ENCODE measurements around the gene DNAH10. TPM values are rescaled to one million over a fixed set of nuclear protein-coding genes. Genes with fewer than 3 reads are reported as not detected.

DNAH10 gene
- total RNA-seq, 1 experiment from 2014 or later = 0.39 TPM

DNA sequence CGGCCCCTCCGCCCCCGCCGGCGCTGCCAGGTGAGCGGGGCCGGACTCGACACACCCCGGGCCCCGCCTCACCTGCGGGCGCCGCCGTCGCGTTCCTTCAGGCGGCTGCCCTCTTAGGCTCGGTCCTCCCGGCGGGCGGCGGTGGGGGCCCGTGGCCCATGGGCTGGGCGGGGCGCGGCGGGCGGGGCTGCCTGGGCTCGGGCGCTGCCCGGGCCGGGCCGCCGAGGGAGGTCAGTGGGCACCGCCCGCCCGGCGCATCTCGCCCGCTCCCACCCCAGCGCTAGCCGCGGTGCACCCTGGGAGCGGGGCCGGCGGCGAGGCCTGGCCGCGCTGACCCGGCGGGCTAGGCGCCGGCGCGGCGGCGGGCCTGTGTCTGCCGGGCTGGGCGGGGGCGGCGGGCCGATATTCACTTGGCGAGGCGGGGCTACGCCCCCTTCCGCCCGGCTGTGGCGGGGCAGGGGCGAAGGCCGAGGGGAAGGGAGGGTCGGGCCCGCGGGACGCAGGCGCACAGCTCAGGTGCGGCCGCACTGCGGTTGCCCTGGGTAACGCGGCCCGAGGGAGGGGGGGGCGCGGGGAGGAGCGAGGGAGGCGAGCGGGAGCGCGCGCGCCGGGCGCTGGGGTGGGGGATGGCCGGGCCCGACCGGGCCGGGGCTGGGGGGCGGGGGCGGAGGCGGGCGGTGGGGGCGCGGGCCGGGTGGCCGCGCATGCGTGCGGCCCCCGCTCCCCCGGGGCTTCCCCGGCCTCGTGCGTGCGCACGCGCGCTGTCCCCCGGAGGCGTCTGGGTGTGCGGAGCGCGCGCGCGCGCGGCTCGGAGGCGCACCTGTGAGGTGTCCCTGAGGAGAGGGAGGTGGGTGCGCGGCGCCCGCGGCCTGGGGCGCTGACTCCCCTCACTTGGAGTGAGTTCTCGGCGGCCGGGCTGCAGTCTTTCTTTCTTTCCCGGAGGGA lies 210.6 kb downstream of the DNAH10 start, which contains the start of the genes CCDC92 and ZNF664:
CCDC92 (minus strand) TSS at position 375 of the 945 bp plus-strand sequence. CDS start 28,526 bp downstream, outside the sequence.
ZNF664 (plus strand) TSS at position 759 of the 945 bp plus-strand sequence. CDS start 38,930 bp downstream, outside the sequence.
- intact Hi-C loops (cut with micrococcal nuclease; ENCODE audit: unreplicated experiment) = no loop called here
- in situ Hi-C loops (cut with HindIII; ENCODE audit: low pct_unique_long_range_greater_than_20kb, low sequenced_read_pairs) = no loop called here
- no peaks in the 10 kb centered on the region for H3K27me3 ChIP-seq (ENCODE audit: control insufficient read depth, insufficient read depth, low read length)
- no peaks in the 10 kb centered on the region for H3K9me3 ChIP-seq (ENCODE audit: control insufficient read depth, insufficient read depth, low read depth, low read length)
- POLR2A ChIA-PET = interaction anchor here (0.6 kb wide), 1 partner anchor 72 kb away, joined by 3 read pairs; no protein-coding TSS in a partner anchor
- H3K27ac ChIP-seq (ENCODE audit: low read length) = peak within 1 kb of the TSS; percentile 82
- peak within 1 kb of the TSS; percentile 82 to 85 for H3K4me3 ChIP-seq (ENCODE audit: low read depth in 2 of 2, low read length in 2 of 2)
- H3K36me3 ChIP-seq (ENCODE audit: control insufficient read depth, insufficient read depth, low read length) = peaks cover 8% of the 10 kb centered on the region
- ATAC-seq = peak; percentile 93
- CTCF ChIA-PET = no interaction called here
- H3K4me1 ChIP-seq (ENCODE audit: control insufficient read depth, insufficient read depth, low read length) = peaks cover 12% of the 10 kb centered on the region
- peak; percentile 52; the same call in 1 of the 2 replicates for TF ChIP-seq POLR2AphosphoS5 (IDR thresholded peaks at IDR 0.05; ENCODE audit: low read depth, low read length)
- no peak for TF ChIP-seq TCF7L2 (IDR thresholded peaks at IDR 0.05; ENCODE audit: low read depth, low read length)
- TF ChIP-seq SIN3A (IDR thresholded peaks at IDR 0.05; ENCODE audit: borderline replicate concordance, insufficient read depth, low read depth, low read length) = peak; percentile 31; the same call in 1 of the 2 replicates
- TF ChIP-seq, protein P1, sequence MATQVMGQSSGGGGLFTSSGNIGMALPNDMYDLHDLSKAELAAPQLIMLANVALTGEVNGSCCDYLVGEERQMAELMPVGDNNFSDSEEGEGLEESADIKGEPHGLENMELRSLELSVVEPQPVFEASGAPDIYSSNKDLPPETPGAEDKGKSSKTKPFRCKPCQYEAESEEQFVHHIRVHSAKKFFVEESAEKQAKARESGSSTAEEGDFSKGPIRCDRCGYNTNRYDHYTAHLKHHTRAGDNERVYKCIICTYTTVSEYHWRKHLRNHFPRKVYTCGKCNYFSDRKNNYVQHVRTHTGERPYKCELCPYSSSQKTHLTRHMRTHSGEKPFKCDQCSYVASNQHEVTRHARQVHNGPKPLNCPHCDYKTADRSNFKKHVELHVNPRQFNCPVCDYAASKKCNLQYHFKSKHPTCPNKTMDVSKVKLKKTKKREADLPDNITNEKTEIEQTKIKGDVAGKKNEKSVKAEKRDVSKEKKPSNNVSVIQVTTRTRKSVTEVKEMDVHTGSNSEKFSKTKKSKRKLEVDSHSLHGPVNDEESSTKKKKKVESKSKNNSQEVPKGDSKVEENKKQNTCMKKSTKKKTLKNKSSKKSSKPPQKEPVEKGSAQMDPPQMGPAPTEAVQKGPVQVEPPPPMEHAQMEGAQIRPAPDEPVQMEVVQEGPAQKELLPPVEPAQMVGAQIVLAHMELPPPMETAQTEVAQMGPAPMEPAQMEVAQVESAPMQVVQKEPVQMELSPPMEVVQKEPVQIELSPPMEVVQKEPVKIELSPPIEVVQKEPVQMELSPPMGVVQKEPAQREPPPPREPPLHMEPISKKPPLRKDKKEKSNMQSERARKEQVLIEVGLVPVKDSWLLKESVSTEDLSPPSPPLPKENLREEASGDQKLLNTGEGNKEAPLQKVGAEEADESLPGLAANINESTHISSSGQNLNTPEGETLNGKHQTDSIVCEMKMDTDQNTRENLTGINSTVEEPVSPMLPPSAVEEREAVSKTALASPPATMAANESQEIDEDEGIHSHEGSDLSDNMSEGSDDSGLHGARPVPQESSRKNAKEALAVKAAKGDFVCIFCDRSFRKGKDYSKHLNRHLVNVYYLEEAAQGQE (IDR thresholded peaks at IDR 0.05; ENCODE audit: insufficient read depth in 1 of 2, low read depth in 2 of 2, low read length in 1 of 2) = no peak
- TF ChIP-seq, protein P2, sequence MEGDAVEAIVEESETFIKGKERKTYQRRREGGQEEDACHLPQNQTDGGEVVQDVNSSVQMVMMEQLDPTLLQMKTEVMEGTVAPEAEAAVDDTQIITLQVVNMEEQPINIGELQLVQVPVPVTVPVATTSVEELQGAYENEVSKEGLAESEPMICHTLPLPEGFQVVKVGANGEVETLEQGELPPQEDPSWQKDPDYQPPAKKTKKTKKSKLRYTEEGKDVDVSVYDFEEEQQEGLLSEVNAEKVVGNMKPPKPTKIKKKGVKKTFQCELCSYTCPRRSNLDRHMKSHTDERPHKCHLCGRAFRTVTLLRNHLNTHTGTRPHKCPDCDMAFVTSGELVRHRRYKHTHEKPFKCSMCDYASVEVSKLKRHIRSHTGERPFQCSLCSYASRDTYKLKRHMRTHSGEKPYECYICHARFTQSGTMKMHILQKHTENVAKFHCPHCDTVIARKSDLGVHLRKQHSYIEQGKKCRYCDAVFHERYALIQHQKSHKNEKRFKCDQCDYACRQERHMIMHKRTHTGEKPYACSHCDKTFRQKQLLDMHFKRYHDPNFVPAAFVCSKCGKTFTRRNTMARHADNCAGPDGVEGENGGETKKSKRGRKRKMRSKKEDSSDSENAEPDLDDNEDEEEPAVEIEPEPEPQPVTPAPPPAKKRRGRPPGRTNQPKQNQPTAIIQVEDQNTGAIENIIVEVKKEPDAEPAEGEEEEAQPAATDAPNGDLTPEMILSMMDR (IDR thresholded peaks at IDR 0.05) = peak; percentile 34
- no TSS peak for BruUV-seq (replicated peaks)
- no peak for DNase-seq (ENCODE audit: low read depth, low spot score)

DNA sequence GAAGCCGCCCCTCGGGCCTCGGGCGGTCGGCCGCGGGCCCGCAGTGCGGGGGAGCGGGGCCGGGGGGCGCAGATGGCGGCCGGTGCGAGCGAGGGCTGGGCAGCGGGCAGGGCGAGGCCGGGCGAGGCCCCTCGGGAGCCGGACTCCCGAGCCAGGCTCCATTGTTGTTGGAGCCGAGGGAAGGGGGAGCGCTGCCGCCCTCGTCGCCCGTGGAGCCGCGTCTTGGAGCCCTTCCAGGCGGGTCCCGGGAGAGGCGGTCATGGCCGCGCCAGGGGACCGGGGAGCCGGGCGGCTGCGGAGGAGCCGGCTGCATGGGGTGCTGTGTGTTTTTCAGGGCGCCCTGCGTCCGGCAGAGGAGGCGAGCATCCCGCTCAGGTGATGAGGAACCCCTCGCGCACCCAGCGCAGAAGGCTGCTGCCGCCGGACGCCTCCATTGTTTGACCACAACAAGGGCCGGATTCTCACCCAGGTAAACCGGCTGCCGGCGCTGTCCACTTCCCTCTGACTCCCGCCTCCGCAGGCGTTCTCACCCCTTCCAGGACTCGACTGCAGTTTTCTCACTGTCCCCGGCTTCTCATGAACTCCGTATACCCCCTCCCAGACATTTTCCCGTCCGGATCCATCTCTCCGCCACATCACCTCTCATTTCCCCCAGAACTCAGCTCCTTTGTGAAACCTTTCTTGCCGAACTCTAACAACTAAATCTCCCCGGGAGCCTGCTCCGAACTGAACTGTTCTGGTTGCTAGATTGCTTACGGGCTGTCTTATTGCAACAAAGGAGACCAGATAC lies 211.6 kb downstream of the DNAH10 start:
- peaks cover 10% of the 10 kb centered on the region for H3K36me3 ChIP-seq (ENCODE audit: control insufficient read depth, insufficient read depth, low read length)
- H3K27ac ChIP-seq (ENCODE audit: low read length) = peak overlapping the region; percentile 82
- TF ChIP-seq, protein P2 (IDR thresholded peaks at IDR 0.05) = no peak
- TF ChIP-seq, protein P1 (IDR thresholded peaks at IDR 0.05; ENCODE audit: insufficient read depth in 1 of 2, low read depth in 2 of 2, low read length in 1 of 2) = peak in 1 of 2 experiments; percentile 48; a peak in 2 of 4 replicates
- TF ChIP-seq SIN3A (IDR thresholded peaks at IDR 0.05; ENCODE audit: borderline replicate concordance, insufficient read depth, low read depth, low read length) = 0 out of 2 replicates have a peak, but pooled peaks have one; percentile 61
- intact Hi-C loops (cut with micrococcal nuclease; ENCODE audit: unreplicated experiment) = no loop called here
- CTCF ChIA-PET = no interaction called here
- H3K27me3 ChIP-seq (ENCODE audit: control insufficient read depth, insufficient read depth, low read length) = no peaks in the 10 kb centered on the region
- peak overlapping the region; percentile 69 to 82 for H3K4me3 ChIP-seq (ENCODE audit: low read depth in 2 of 2, low read length in 2 of 2)
- DNase-seq (ENCODE audit: low read depth, low spot score) = no peak
- no TSS peak for BruUV-seq (replicated peaks)
- peak; percentile 4; the same call in 1 of the 2 replicates for ATAC-seq
- in situ Hi-C loops (cut with HindIII; ENCODE audit: low pct_unique_long_range_greater_than_20kb, low sequenced_read_pairs) = no loop called here
- peaks cover 12% of the 10 kb centered on the region for H3K4me1 ChIP-seq (ENCODE audit: control insufficient read depth, insufficient read depth, low read length)
- POLR2A ChIA-PET = no interaction called here
- H3K9me3 ChIP-seq (ENCODE audit: control insufficient read depth, insufficient read depth, low read depth, low read length) = no peaks in the 10 kb centered on the region
